Measurements from ENCODE around the gene COPS7B.

Gene COPS7B

GRCh38 chr2:231795525-231796327, 9.5 kb downstream of the COPS7B start:
- Histone ChIP-seq H3K36me3 (ENCODE audit: control insufficient read depth in 2 of 2, insufficient read depth in 1 of 2, low read length in 2 of 2) (peaks cover 16 to 86% of the 10 kb centered on the region in 2 experiments), H3K4me3 (ENCODE audit: low read depth, low read length) (no peak overlapping the region), H3K9me3 (ENCODE audit: control insufficient read depth, insufficient read depth, low read depth, low read length) (no peaks in the 10 kb centered on the region), H3K27ac (ENCODE audit: extremely low read depth, low read depth, low read length) (no peak overlapping the region), H3K4me1 (ENCODE audit: control insufficient read depth, insufficient read depth, low read length) (0 out of 2 replicates have a peak, but pooled peaks cover 3% of the 10 kb centered on the region)
- peak; percentile 94 for TF ChIP-seq CTCF (tag by site-specific recombination; IDR thresholded peaks at IDR 0.05)
- peak; percentile 55; the same call in 1 of the 2 replicates for TF ChIP-seq IKZF3 (tag by site-specific recombination; IDR thresholded peaks at IDR 0.05)
- no peak for TF ChIP-seq SP2 (tag by site-specific recombination; IDR thresholded peaks at IDR 0.05)
- TF ChIP-seq PRDM10 (tag by site-specific recombination; IDR thresholded peaks at IDR 0.05), result peak; percentile 87
- TF ChIP-seq ZBTB44 (tag by site-specific recombination; IDR thresholded peaks at IDR 0.05), result peak; percentile 47; the same call in 1 of the 2 replicates
- TF ChIP-seq ZSCAN30 (tag by site-specific recombination; IDR thresholded peaks at IDR 0.05), result peak; percentile 46; the same call in 1 of the 2 replicates
- no peak for TF ChIP-seq ZNF776 (tag by site-specific recombination; IDR thresholded peaks at IDR 0.05; ENCODE audit: borderline replicate concordance)
- POLR2A ChIA-PET, result interaction anchor here (1.3 to 1.5 kb wide), 3 partner anchors 10 to 81 kb away, joined by 3 to 8 read pairs (median 4); partner anchors contain the start of genes COPS7B and PDE6D
- CTCF ChIA-PET, result interaction anchor here (0.6 to 3.3 kb wide), 11 partner anchors 9 to 590 kb away, joined by 3 to 17 read pairs (median 5); partner anchors contain the start of gene COPS7B

- H3K4me3 ChIP-seq (ENCODE audit: low read depth, low read length), result no peak overlapping the region
- CTCF ChIA-PET, result interaction anchor here (0.5 to 3.9 kb wide), 23 partner anchors 9 to 639 kb away, joined by 3 to 30 read pairs (median 3); partner anchors contain the start of gene COPS7B
- no peaks in the 10 kb centered on the region for H3K9me3 ChIP-seq (ENCODE audit: control insufficient read depth, insufficient read depth, low read depth, low read length)
- POLR2A ChIA-PET, result no interaction called here
- H3K36me3 ChIP-seq (ENCODE audit: control insufficient read depth in 2 of 2, insufficient read depth in 1 of 2, low read length in 2 of 2), result peaks cover 19 to 78% of the 10 kb centered on the region in 2 experiments
- H3K4me1 ChIP-seq (ENCODE audit: control insufficient read depth, insufficient read depth, low read length), result no peaks in the 10 kb centered on the region
- no peak overlapping the region for H3K27ac ChIP-seq (ENCODE audit: extremely low read depth, low read depth, low read length)
- TF ChIP-seq ZNF658 (tag by site-specific recombination; IDR thresholded peaks at IDR 0.05) (no peak), ZNF654 (tag by site-specific recombination; IDR thresholded peaks at IDR 0.05; ENCODE audit: low read depth) (peak; percentile 33), KLF9 (tag by site-specific recombination; IDR thresholded peaks at IDR 0.05; ENCODE audit: low read depth) (peak; percentile 34; the same call in 1 of the 2 replicates)
Measured at GRCh38 chr2:231800493-231801091, 14.3 kb downstream of the COPS7B start.

Data from HEK293 (cell line).